Smooth muscle cell (in vitro differentiated cells): ENCODE results near the gene DNAJC17. TPM values are rescaled to one million over a fixed set of nuclear protein-coding genes. Genes with fewer than 3 reads are reported as not detected.

Experiments used
- DNase-seq: peaks from one replicate; lab custom pipeline; 2025; ENCODE audit not compliant: unreplicated experiment; lab: John Stamatoyannopoulos, UW
- H2AFZ ChIP-seq: fragments of 200-600 bp; sonication (generic); 2 replicates; pipeline ENCODE4 v1.6.0; 2016; ENCODE audit warnings: antibody characterized with exemption, low read depth, mild to moderate bottlenecking
- H3F3A ChIP-seq: fragments of 200-600 bp; sonication (generic); 2 replicates; pipeline ENCODE4 v1.6.0; 2017; ENCODE audit warnings: antibody characterized with exemption, low read depth
- H3K27ac ChIP-seq: fragments of 200-600 bp; sonication (generic); 2 replicates; pipeline ENCODE4 v1.5.1; 2016; ENCODE audit warnings: low read depth, mild to moderate bottlenecking
- H3K27me3 ChIP-seq: fragments of 200-600 bp; sonication (generic); 2 replicates; pipeline ENCODE4 v1.6.1; 2016; ENCODE audit warnings: low read depth, mild to moderate bottlenecking
- H3K36me3 ChIP-seq: fragments of 200-600 bp; sonication (generic); 2 replicates; pipeline ENCODE4 v1.5.1; 2016; ENCODE audit warnings: low read depth
- H3K4me1 ChIP-seq: fragments of 200-600 bp; sonication (generic); 2 replicates; pipeline ENCODE4 v1.5.1; 2016; ENCODE audit warnings: low read depth
- H3K4me2 ChIP-seq: fragments of 200-600 bp; sonication (generic); 2 replicates; pipeline ENCODE4 v1.6.0; 2016; ENCODE audit warnings: mild to moderate bottlenecking
- H3K4me3 ChIP-seq: fragments of 200-600 bp; sonication (generic); 2 replicates; pipeline ENCODE4 v1.5.1; 2016; ENCODE audit warnings: mild to moderate bottlenecking
- H3K79me2 ChIP-seq: fragments of 200-600 bp; sonication (generic); 2 replicates; pipeline ENCODE4 v1.6.0; 2016; ENCODE audit warnings: low read depth, mild to moderate bottlenecking
- H3K9ac ChIP-seq: fragments of 200-600 bp; sonication (generic); 2 replicates; pipeline ENCODE4 v1.6.0; 2016; ENCODE audit warnings: low read depth
- H3K9me3 ChIP-seq: fragments of 200-600 bp; sonication (generic); replicated peaks from 2 replicates; pipeline ENCODE4 v1.5.1; 2016; ENCODE audit warnings: low read depth
- H4K20me1 ChIP-seq: fragments of 200-600 bp; sonication (generic); 2 replicates; pipeline ENCODE4 v1.6.0; 2016; ENCODE audit warnings: low read depth
- CTCF ChIP-seq: fragments of 200-600 bp; sonication (generic); IDR thresholded peaks from 2 replicates; pipeline ENCODE4 v1.5.1; 2017; ENCODE audit warnings: borderline replicate concordance, mild to moderate bottlenecking, antibody characterized with exemption; ENCODE audit not compliant: insufficient read depth, poor library complexity, severe bottlenecking
- WGBS: methylation state at CpG from one replicate; pipeline ENCODE4 v1.1.7; 2016; ENCODE audit warnings: low lambda C conversion rate; 5-methylcytosine and 5-hydroxymethylcytosine counted together
- polyA plus RNA-seq: library from polyadenylated mRNA; unstranded; fragments of >200 nt; fragmentation: Nextera tagmentation; extraction: Ambion mirVana; gene quantifications from 2 replicates; pipeline ENCODE4 v1.2.1, GENCODE V29; 2016
- total RNA-seq: library from RNA; depleted of rRNA; stranded (reverse); fragments of >200 nt; gene quantifications from 2 replicates; pipeline ENCODE4 v1.2.3, GENCODE V29; 2014

Gene DNAJC17
- total and polyA plus RNA-seq, 2 experiments from 2014 or later, result 25.0 to 33.6 TPM

GRCh38 chr15:40775007-40775406, 32.3 kb downstream of the DNAJC17 start:
- Histone ChIP-seq H3F3A (no peaks in the 10 kb centered on the region), H3K9ac (no peak overlapping the region), H3K79me2 (no peaks in the 10 kb centered on the region), H3K36me3 (peaks cover 3% of the 10 kb centered on the region), H3K27ac (no peak overlapping the region), H3K4me1 (no peaks in the 10 kb centered on the region), H3K9me3 (no peaks in the 10 kb centered on the region), H3K27me3 (no peaks in the 10 kb centered on the region), H3K4me2 (no peak overlapping the region), H4K20me1 (peaks cover 5% of the 10 kb centered on the region), H3K4me3 (no peak overlapping the region), H2AFZ (no peak overlapping the region)
- no peak for TF ChIP-seq CTCF
- WGBS, result 98% methylated on average over 10 of the region's 10 CpGs
- DNase-seq, result no peak

- H3K27ac ChIP-seq, result no peak overlapping the region
- H3K9me3 ChIP-seq, result no peaks in the 10 kb centered on the region
- no peak overlapping the region for H3K4me3 ChIP-seq
- H3K9ac ChIP-seq, result no peak overlapping the region
- no peaks in the 10 kb centered on the region for H3K27me3 ChIP-seq
- no peaks in the 10 kb centered on the region for H3F3A ChIP-seq
- TF ChIP-seq CTCF, result no peak
- H4K20me1 ChIP-seq, result no peaks in the 10 kb centered on the region
- H2AFZ ChIP-seq, result no peak overlapping the region
- H3K4me1 ChIP-seq, result no peaks in the 10 kb centered on the region
- DNase-seq, result no peak
- 97% methylated on average over 6 of the region's 6 CpGs for WGBS
- H3K79me2 ChIP-seq, result no peaks in the 10 kb centered on the region
- peaks cover 3% of the 10 kb centered on the region for H3K36me3 ChIP-seq
- no peak overlapping the region for H3K4me2 ChIP-seq
Measured at GRCh38 chr15:40773902-40774301, 33.4 kb downstream of the DNAJC17 start.

GRCh38 chr15:40773496-40773895, 33.8 kb downstream of the DNAJC17 start:
- H3F3A ChIP-seq, result no peaks in the 10 kb centered on the region
- no peaks in the 10 kb centered on the region for H3K27me3 ChIP-seq
- 98% methylated on average over 8 of the region's 8 CpGs for WGBS
- H3K4me2 ChIP-seq, result no peak overlapping the region
- H3K9ac ChIP-seq, result no peak overlapping the region
- no peak overlapping the region for H2AFZ ChIP-seq
- no peaks in the 10 kb centered on the region for H4K20me1 ChIP-seq
- TF ChIP-seq CTCF, result no peak
- peaks cover 3% of the 10 kb centered on the region for H3K36me3 ChIP-seq
- H3K27ac ChIP-seq, result no peak overlapping the region
- H3K9me3 ChIP-seq, result no peaks in the 10 kb centered on the region
- no peaks in the 10 kb centered on the region for H3K79me2 ChIP-seq
- H3K4me3 ChIP-seq, result no peak overlapping the region
- DNase-seq, result no peak
- H3K4me1 ChIP-seq, result no peaks in the 10 kb centered on the region

- H3K36me3 ChIP-seq, result no peaks in the 10 kb centered on the region
- 97% methylated on average over 13 of the region's 13 CpGs for WGBS
Measured at GRCh38 chr15:40772014-40772413, 35.3 kb downstream of the DNAJC17 start.

More at GRCh38 chr15:40772014-40772413, 35.3 kb downstream of the DNAJC17 start:
- no peaks in the 10 kb centered on the region for H3K27me3 ChIP-seq
- DNase-seq, result no peak
- no peak overlapping the region for H3K27ac ChIP-seq
- H4K20me1 ChIP-seq, result no peaks in the 10 kb centered on the region
- H3F3A ChIP-seq, result no peaks in the 10 kb centered on the region
- no peak overlapping the region for H2AFZ ChIP-seq
- no peak for TF ChIP-seq CTCF
- H3K4me3 ChIP-seq, result no peak overlapping the region
- H3K9me3 ChIP-seq, result no peaks in the 10 kb centered on the region
- no peak overlapping the region for H3K4me2 ChIP-seq
- H3K79me2 ChIP-seq, result no peaks in the 10 kb centered on the region
- no peaks in the 10 kb centered on the region for H3K4me1 ChIP-seq
- H3K9ac ChIP-seq, result no peak overlapping the region
